HG02852 (cell line): ENCODE results near the gene AFAP1.
A peak's percentile ranks its signal among the peaks of the same experiment; 100 is the strongest.

Source experiments
- ATAC-seq: cut with Tn5 transposase; IDR thresholded peaks from one replicate; pipeline ENCODE4 v1.9.1; 2021; ENCODE audit warnings: mild to moderate bottlenecking, moderate library complexity; ENCODE audit not compliant: unreplicated experiment

AFAP1 gene

DNA sequence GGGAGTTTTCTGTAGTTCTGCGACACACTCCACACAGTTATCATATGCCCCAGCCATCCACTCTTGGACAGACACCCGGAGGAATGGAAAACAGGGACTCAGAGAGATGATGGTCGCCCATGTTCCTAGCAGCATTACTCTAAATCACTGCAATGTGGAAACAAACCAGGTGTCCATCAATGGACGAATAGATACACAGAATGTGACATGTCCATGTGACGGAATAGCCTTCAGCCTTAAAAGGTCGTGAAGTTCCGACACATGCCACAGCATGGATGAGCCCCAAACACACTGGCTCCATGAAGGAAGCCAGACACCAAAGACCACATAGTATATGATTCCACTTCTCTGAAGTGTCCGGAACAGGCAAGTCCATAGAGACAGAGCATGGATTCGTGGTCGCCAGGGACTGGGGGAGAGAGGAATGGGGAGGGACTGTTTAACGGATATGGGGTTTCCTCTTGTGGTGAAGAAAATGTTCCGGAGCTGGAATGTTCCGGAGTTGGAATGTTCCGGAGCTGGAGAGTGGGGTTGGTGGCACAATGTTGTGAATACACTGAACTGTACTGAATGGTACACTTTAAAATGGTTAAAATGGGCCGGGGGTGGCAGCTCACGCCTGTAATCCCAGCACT lies 28.7 kb upstream of the AFAP1 start:
- no peak for ATAC-seq

DNA sequence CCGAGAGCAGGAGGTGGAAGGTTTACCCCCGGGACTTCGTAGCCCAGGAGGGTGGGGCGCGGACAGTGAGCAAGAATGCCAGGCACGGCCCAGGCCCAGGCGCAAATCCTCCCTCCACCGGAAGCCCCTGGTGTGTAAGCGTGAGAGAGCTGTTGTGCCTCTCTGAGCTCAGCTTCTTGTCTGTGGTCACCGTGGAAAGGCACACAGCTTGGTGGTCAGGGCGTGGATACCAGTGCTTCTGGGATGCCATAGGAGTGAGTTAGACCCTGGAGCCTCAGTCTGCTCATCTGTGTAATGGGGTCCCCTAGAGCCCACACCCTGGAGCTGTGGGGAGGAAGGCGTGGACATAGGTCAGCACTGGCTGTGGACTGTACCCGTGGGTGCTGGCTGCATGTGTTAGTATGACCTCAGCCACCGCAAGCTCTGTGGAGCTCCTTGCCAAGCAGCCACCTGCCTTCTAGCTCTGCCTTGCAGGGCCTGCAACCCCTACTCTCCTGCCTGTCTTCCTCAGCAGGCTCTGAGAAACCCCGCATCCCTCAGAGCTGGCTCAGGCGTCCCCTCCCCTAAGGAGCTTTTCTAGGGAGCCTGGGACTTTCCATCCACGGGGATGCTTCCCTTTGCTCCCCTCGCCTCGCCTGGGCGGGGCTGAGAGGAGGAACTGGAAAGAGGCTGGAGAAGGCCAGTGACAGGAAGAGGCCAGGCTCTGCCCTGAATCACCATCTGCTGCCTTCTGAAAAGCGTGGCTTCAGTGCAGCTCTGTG lies 28.0 kb upstream of the AFAP1 start:
- no peak for ATAC-seq

DNA sequence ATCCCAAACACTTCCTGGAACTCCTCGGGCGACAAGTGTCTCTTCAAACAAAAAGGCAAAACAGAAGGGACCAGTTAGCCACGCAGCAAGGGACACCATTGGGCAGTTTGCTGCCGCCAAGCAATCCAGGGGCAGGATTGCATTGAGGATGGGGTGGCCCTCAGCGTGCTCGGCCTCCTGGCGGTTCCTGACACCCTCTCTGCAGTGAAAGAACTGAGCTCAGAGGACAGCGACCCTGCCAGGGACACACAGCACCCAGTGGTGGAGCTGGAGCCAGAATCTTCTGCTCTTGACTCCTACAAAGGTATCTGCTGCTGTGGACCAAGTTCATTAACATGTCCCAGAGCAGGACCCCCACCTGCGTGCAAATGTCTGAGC lies 27.4 kb upstream of the AFAP1 start:
- no peak for ATAC-seq

DNA sequence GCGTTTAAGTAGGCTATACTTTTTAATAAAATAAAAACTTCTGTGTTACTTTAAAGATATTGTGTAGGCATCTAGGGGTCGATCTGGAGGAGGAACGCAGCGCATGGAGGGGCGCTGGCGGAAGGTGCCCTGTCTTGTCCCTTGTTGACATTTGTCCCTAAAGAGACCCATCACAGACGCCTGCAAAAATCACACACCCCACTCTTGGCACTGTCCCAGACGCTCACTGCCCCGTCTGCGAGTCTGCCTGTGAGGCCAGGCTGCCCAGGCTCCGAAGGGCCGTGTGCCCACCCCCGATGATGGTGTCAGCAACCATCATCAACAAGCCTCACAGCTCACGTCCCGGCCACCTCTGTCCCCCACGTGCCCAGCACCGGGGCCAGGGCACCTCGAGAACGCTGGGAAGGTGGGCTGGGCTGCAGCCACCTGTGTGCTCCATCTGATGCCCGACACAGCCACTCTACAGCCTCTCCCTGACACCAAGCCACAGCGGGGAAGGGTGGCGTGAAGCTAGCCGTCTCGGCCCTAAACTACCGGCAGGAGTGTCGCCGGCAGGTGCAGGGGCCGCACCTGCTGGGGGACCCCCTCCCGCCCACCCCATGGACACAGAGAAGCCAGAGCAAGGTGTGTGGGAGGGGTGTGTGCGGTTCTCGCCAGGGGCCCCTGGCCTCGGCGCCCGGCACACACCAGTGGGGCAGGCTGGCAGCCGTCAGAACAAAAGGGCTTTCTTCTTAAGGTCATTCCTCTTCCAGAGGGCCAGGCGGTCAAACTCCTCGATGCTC lies 26.8 kb upstream of the AFAP1 start:
- ATAC-seq = no peak

DNA sequence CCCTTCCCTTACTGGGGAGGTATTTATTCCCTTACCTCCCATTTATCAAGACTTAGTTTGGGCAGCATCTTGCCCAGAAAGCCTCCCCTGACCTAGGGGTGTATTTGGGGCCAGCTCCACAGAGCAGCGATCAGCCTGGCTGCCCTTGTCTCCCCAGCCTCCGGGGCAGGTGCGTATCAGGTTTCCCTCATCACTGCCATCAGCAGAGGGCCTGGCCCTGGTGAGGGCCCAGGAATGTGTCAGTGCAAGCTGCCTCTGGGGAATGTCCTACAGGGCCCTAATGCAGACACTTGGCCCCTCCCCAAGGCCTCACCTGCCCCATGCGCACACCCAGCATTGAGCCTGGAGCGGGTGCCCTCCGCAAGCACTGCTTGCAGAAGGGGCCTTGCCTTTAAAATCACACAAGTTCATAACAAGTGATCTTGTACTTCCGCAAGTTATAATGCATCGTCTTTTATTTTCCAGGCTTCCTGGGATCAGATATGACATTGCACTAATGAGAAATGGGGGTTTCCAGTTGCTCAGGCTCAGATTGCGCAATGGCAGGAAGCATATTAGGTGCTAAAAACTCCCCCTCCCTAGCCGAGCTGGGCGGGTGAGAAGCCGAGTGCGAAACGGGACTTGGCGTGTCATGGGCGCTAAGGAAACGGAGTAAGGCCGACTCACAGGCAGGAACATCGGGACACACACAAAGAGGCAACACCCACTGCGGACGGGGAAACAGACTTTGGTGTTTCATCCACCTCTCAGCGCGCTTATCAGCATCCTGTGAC lies 25.4 kb upstream of the AFAP1 start:
- ATAC-seq = no peak

DNA sequence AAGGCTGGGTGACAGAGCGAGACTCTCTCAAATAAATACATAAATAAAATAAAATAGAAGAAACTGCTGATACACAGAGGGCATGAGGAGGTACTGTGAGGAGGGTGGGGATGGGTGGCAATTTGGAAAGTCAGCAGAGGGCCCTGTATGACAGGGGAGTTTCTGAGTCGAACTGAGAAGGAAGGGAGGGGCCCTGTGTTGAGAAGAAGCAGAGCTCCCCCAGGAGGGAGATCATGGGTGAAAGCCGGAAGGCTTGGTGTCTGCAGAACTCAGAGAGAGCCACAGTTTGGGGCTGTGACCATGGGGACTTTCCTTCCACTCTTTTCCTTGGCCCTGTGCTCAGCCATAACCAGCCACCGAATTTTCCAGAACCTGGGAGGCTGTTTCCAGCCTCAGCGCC lies 24.8 kb upstream of the AFAP1 start:
- no peak for ATAC-seq

DNA sequence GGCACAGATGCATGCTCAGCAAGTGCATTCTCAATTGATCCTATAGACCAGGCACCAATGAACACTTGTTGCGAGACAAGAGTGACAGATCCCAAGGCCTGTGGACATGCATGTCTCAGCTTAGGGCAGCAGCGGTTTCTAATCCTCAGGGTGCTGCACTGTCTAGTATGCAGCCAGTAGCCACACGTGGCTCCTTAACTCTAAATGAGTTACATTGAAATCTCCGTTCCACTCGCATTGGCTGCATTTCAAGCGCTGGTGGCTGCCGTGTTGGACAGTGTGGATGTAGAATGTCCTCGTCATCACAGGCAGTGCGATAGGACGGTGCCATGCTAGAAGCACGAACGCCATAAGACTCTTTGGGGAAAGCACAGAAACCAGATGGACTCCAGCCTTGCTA lies 24.0 kb upstream of the AFAP1 start:
- ATAC-seq = no peak

DNA sequence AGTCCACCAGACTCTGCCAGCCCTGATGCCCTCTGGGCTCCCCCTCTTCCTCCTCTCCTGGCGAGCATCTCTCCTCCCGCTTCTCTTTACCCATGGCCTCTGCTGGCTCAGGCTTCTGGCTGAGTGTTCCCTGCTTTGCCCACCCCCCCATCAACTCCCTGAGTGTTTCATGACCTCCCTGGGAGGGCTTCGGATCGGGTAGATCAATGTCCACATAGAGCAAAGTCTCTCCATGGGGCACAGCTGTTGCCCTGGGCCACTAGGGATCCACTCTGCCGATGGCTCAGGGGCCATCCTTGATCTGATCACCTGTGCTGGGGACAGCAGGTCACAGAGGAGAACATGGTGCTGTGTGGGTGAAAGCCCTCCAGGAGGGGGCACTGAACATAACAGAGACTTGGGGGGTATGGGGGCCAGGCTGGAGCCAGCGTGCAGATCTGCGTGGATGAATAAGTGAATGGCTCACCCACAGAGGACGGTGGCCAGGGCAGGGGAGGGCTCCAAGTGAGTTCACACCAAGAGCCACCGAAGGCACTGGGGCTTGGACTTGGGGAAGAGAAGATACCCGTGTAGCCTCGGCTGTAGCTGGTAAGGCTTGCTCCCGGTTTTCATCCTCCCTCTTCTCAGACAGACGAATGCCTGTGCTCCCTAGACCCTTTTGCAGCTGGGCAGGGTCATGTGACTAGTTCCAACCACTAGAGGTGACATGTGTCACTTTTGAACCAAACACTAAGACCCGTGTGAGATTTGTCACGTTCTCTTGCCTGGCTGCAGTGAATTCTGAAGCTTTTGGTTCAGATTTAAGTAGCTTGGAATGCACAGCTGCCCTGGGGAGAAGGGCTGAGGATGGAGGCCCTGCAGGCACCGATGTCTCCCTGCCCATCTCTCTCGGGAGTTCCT lies 23.2 kb upstream of the AFAP1 start:
- ATAC-seq = no peak

DNA sequence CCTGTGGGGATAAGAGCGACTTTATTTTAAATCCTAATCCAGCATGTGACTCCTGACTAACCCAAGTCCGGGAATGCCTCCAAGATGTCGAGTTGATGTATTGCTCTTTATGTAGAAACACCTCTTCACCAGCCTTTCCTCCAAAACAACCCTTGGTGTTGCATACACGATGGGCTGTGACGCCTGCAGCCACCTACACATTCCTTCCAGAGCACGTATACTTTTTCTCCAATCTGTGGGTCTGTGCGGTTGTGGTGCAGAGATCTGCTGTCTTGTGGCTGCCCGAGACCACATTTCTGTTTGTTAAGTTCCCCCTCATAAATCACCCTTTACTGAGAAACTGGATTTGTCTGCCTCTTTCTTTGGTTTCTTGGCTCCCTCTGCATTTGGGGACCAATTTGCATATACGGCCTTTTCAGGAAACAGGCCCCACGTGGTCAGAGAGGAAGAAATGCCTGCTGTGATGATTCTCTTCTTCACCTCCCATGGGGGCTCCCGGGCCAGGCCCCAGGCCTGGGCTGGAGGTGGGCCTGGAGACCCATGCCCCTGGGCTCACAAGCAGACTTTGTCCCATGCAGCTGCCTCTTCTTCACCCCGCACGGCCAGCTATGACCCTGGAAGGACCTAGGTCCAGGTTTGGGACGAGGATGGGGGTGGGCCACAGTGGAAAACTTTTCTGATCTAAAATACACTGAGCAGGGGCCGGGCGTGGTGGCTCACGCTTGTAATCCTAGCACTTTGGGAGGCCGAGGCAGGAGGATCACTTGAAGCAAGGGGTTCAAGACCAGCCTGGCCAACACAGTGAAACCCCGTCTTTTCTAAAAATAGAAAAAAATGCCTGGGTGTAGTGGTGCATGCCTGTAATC lies 21.4 kb upstream of the AFAP1 start:
- peak; percentile 69 for ATAC-seq

DNA sequence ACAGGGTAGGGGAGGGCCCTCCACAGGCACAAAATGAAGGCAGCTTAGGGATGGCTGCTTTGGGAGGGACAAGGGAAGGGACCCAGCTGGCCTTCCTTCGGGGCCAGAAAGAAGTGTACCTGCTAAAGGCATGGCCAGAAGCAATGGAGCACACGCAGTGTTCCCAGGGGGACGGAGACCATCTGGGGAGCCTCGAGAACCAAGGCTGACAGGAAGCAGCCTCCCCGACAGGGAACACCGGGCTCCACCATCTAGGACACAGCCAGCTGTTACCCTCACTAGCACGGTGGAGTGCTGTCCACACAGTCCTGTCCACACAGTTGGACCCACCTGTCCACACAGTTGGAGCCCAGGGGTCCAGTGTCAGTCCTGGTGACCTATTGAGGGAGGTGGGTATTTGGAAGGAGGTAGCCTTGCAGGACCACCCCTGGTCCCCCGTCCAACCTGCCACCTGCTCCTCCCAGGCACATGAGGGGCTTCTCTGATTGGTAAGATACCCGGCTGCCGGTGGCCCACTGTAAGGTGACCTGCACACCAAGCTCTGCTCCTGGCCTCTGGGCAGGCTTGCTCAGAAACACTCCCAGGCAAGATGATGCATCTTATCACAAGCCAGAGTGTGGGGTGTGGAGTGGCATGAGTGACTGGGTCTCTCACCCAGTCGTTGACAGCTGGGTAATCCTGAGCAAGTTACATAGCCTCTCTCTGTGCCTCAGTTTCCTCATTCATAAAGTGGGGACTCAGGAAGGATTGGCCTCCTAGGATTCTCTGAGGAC lies 20.5 kb upstream of the AFAP1 start:
- no peak for ATAC-seq

DNA sequence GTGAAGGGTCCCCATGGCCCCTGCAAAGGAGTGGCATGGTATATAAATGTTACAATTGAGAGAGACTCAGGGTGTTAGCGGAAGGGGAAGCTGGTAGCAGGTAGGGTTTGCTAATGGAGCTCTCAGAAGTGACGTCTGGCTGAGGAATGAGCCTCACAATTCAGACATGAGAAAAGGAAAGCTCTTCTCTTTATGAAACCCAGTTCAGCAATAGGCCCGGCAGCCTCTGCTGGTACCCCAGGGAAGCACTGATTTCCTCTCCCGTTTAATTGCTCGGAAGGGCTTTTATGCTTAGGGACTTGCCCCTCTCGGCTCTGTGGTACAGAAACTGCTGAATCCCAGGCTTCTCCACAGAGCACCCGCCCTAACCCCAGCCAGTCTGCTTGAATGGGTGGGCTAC lies 19.4 kb upstream of the AFAP1 start:
- no peak for ATAC-seq

DNA sequence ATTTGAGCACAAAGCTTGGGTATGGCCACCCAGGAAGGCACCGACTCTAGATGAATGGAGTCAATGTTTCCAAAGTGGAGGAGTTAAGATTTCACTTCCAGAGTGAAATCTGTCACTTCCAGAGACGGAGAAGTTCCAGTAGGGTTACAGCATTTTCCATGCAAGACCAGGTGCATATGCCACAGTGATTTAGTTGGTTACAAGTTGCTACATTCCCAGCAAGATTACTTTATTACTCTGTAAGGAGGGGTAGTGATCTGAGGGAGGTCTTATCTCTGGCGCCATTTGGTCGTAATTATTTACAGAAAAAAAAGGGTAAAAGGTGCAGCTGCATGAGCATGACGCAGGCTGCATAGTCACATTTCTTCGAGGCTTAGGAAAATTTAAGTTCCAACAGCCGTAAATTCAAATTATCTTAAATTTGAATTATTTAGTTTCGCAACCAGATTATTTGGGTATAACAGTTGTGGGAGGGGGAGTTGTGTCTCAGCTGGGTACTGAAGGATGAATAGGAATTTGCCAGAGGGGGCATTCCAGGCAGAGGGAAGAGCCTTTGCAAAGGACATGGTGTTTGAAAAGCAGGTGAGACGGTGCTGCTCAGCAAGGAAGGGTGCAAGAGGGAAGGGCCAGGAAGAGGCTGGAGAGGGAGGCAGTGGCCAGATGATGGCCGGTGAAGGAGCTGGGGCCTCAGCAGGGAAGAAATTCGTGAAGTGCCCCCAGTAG lies 17.4 kb upstream of the AFAP1 start:
- ATAC-seq = no peak

DNA sequence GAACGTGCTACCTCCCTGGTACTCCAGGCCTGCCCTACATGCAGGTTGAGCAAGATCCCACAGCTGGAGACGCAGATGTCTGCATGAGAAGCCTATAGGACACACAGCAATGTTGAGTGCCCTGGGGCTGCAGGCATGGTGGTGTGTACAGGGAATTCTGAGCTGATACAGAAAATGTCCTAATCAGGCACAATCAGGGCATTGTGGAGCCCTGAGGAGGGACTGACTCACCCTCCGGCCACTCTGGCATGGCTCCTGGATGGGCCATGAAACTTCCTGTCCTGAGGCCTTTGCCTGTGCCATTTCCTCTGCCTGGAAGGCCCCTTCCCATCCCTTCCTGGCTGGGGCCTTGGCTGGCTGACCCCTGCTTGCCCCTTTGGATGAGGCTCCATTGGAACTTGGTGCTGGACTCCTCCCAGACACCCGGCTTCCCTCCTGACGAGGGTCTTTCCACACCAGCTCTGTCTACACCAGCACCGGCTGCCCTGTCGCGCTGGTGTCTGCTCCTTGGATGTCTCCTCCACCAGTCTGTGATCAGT lies 16.7 kb upstream of the AFAP1 start:
- ATAC-seq = no peak

DNA sequence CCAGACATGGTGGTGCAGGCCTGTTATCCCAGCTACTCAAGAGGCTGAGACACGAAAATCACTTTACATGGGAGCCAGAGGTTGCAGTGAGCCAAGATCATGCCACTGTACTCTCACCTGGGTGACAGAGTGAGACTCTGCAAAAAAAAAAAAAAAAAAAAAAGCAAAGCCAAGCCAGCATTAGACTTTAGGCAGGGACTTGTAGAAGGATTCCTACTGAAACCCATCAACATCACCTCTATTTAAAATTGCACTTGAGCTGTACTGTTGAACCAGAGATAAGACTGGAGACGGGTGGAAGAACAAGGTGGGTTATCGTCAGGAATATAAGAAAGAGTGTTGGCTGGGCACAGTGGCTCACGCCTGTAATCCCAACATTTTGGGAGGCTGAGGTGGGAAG lies 15.7 kb upstream of the AFAP1 start:
- ATAC-seq = no peak

DNA sequence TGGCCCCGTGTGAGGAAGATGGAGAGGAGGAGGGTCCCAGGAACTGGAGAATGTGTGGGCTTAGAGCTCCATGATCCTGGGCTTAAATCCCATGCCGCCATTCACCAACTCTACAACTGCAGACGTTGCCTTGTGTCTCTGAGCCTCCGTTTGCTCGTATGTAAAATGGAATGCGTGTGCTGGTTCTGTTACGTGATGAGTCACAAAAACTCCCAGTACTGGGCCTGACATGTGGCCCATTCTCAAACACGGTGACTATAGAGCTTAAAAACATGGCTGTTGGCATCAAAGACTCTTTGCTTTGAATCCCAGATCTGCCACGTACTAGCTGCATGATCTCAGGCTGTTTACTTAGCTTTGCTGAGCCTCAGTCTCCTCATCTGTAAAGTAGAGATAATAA lies 13.0 kb upstream of the AFAP1 start:
- no peak for ATAC-seq

DNA sequence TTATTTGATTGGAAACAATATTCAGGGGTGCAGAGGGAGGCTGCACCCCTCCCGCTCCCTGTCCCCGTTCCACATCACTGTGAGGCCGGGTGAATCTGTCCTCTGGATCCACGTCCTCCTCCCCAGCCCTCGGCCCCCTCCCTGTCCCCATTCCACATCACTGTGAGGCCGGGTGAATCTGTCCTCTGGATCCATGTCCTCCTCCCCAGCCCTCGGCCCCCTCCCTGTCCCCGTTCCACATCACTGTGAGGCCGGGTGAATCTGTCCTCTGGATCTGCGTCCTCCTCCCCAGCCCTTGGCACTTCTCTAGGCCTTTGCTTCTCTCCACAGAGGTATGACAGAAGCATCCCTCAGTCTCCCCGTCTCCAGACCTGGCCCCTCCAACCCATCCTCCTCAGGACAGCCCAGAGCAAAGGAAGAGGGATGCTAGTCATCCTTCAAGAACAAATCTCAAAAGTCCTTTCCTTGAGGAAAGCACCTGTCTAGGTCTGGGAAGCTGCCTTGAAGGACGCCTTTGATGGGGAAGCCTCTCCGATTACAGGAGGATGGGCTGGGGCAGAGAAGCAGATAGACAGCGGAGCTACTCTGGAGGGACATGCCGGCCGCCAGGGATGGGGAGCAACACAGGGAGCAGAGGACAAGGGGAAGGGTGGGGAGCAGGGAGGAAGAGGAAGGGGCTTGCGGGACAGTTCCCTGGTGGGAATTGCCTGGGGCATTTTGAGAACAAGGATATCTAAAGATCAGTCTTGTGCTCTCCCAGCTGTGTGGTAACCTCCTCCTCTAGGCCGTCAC lies 10.8 kb upstream of the AFAP1 start:
- ATAC-seq = no peak

DNA sequence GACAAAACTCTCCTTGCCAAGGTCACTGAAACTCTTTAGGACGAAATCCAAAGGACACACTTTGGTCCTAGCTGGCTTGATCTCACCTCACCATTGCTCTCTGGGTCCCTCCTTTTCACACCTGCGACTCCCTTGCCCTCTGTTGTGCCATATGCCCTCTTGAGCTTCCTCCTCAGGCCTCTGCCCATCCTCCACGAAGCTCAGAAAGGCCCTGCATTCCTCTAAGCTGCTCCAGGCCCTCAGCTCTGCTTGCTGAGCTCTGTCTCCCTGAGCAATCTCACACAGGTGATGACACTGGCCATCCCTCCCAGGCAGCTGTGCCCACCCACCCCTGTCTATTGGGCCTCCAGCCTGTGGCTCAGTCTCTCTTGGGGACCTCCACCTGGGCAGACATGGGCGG lies 10.1 kb upstream of the AFAP1 start:
- ATAC-seq = no peak
